Panc1 (cell line): ENCODE data around the gene ZNF648. TPM values are rescaled to one million over a fixed set of nuclear protein-coding genes. Genes with fewer than 3 reads are reported as not detected.

ENCODE experiments used
- ATAC-seq: fragments of 200-7000 bp; cut with Tn5 transposase; 2 replicates; pipeline ENCODE4 v1.9.1; 2020; ENCODE audit warnings: mild to moderate bottlenecking, moderate library complexity
- BruUV-seq: library from RNA; stranded (reverse); fragments of 400-500 nt; replicated peaks from 2 replicates; lab custom pipeline; 2021; lab: Mats Ljungman, UMichigan
- CTCF ChIA-PET: fragments of 300-600 bp; sonication (Branson Sonifier 250); formaldehyde crosslinking; loops from one replicate; lab custom pipeline; 2022; ENCODE audit warnings: antibody characterized with exemption; lab: Charles Lee
- POLR2A ChIA-PET: fragments of 300-600 bp; sonication (Branson Sonifier 250); formaldehyde crosslinking; loops from one replicate; lab custom pipeline; 2022; ENCODE audit warnings: antibody characterized with exemption; lab: Charles Lee
- DNase-seq: peaks from one replicate; pipeline ENCODE4 v3.0.0-alpha.2; 2010; ENCODE audit warnings: low read depth, low spot score
- H3K27ac ChIP-seq: 2 replicates; pipeline ENCODE4 v1.5.1; 2011; ENCODE audit warnings: mild to moderate bottlenecking, low read length, inconsistent platforms
- H3K27me3 ChIP-seq: fragments of 200-500 bp; sonication (Bioruptor generic); 2 replicates; pipeline ENCODE4 v1.6.0; 2014; ENCODE audit warnings: low read length, inconsistent platforms; ENCODE audit not compliant: control insufficient read depth, insufficient read depth
- H3K36me3 ChIP-seq: fragments of 200-500 bp; sonication (Bioruptor generic); 2 replicates; pipeline ENCODE4 v1.5.1; 2014; ENCODE audit warnings: inconsistent platforms, mild to moderate bottlenecking, low read length, moderate library complexity; ENCODE audit not compliant: control insufficient read depth, insufficient read depth
- H3K4me1 ChIP-seq: 2 replicates; pipeline ENCODE4 v1.5.1; 2011; ENCODE audit warnings: inconsistent platforms, mild to moderate bottlenecking, low read length, moderate library complexity; ENCODE audit not compliant: control insufficient read depth, insufficient read depth
- H3K4me3 ChIP-seq, 2 experiments: 2 replicates each; pipeline ENCODE4 v1.5.1; 2011 to 2012; ENCODE audit warnings: low read depth in 2 of 2, low read length in 2 of 2, mild to moderate bottlenecking in 2 of 2, inconsistent platforms in 1 of 2, moderate library complexity in 1 of 2
- H3K9me3 ChIP-seq: fragments of 200-500 bp; sonication (Bioruptor generic); 2 replicates; pipeline ENCODE4 v1.5.1; 2014; ENCODE audit warnings: low read depth, mild to moderate bottlenecking, inconsistent platforms, low read length, moderate library complexity; ENCODE audit not compliant: control insufficient read depth, insufficient read depth
- CTCF ChIP-seq: fragments of 450-650 bp; IDR thresholded peaks from 2 replicates; pipeline ENCODE4 v1.5.1; 2017; ENCODE audit warnings: mild to moderate bottlenecking
- POLR2AphosphoS5 ChIP-seq: IDR thresholded peaks from 2 replicates; pipeline ENCODE4 v1.6.1; 2012; ENCODE audit warnings: mild to moderate bottlenecking, low read depth, low read length, moderate library complexity
- REST ChIP-seq, 2 experiments: IDR thresholded peaks; 2 replicates each; pipeline ENCODE4 v1.6.1; 2011 to 2012; ENCODE audit warnings: low read depth in 2 of 2, control low read depth in 1 of 2, low read length in 1 of 2, mild to moderate bottlenecking in 1 of 2, moderate library complexity in 1 of 2; ENCODE audit not compliant: insufficient read depth in 1 of 2
- SIN3A ChIP-seq: IDR thresholded peaks from 2 replicates; pipeline ENCODE4 v1.6.1; 2012; ENCODE audit warnings: low read depth, mild to moderate bottlenecking, low read length, moderate library complexity, borderline replicate concordance; ENCODE audit not compliant: insufficient read depth
- TCF7L2 ChIP-seq: IDR thresholded peaks from 2 replicates; pipeline ENCODE4 v1.6.1; 2011; ENCODE audit warnings: mild to moderate bottlenecking, low read depth, low read length, inconsistent platforms
- in situ Hi-C: cut with HindIII; loops from 2 replicates; pipeline ENCODE4 v1.10.0; 2016; ENCODE audit warnings: low sequenced_read_pairs, low pct_unique_long_range_greater_than_20kb
- intact Hi-C: fragments of 100-400 bp; cut with micrococcal nuclease; formaldehyde crosslinking; loops from one replicate; pipeline ENCODE4 v1.10.0; 2022; ENCODE audit not compliant: unreplicated experiment
- total RNA-seq: library from RNA; stranded (reverse); gene quantifications from one replicate; pipeline ENCODE4 v1.2.1, GENCODE V29; 2021; ENCODE audit not compliant: unreplicated experiment

ZNF648 gene
- total RNA-seq, 1 experiment from 2014 or later = not detected

GRCh38 chr1:182041615-182042014 is 19.9 kb downstream of the ZNF648 start:
- DNase-seq (no peak), ATAC-seq (no peak)
- Histone ChIP-seq H3K4me1 (no peaks in the 10 kb centered on the region), H3K36me3 (no peaks in the 10 kb centered on the region), H3K27ac (no peak overlapping the region), H3K27me3 (no peaks in the 10 kb centered on the region), H3K4me3 (no peak overlapping the region), H3K9me3 (peaks cover 8% of the 10 kb centered on the region; the same call in 1 of the 2 replicates)
- POLR2A ChIA-PET = no interaction called here
- BruUV-seq = no TSS peak
- in situ Hi-C loops (no loop called here), intact Hi-C loops (no loop called here)
- CTCF ChIA-PET = no interaction called here
- no peak for TF ChIP-seq CTCF
- TF ChIP-seq TCF7L2 = no peak
- no peak for TF ChIP-seq REST (IDR thresholded peaks at IDR 0.05; ENCODE audit: insufficient read depth in 1 of 2, low read depth in 2 of 2, low read length in 1 of 2)
- TF ChIP-seq POLR2AphosphoS5 = no peak
- no peak for TF ChIP-seq SIN3A

DNA sequence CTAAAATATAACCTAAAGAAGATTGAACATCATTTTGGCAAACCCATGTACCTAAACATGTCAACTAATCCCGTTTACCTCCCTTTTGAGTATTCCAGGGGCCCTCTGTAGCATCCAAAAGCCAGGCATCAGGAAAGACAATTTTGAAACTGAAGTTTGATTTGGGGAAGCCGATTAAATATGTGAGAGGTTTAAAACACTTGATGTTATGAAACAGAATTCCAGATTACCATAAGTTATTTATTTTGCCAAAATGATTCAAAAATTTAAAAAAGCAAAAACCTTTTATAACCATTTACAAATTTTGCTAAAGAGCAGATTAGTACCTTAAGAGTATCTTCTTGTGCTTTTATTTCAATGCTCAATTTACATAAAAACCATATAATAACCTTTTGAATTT is 23.3 kb downstream of the ZNF648 start:
- Histone ChIP-seq H3K9me3 (peaks cover 8% of the 10 kb centered on the region; the same call in 1 of the 2 replicates), H3K4me1 (no peaks in the 10 kb centered on the region), H3K27me3 (no peaks in the 10 kb centered on the region), H3K36me3 (no peaks in the 10 kb centered on the region), H3K27ac (no peak overlapping the region), H3K4me3 (no peak overlapping the region)
- ChIA-PET POLR2A (no interaction called here), CTCF (no interaction called here)
- DNase-seq = no peak
- in situ Hi-C loops (no loop called here), intact Hi-C loops (no loop called here)
- TF ChIP-seq SIN3A (no peak), CTCF (no peak), REST (IDR thresholded peaks at IDR 0.05; ENCODE audit: insufficient read depth in 1 of 2, low read depth in 2 of 2, low read length in 1 of 2) (no peak)
- no TSS peak for BruUV-seq
- ATAC-seq = no peak
